Esophagus squamous epithelium (tissue), 5 donors: ENCODE data around the gene MYLK2. TPM values are rescaled to one million over a fixed set of nuclear protein-coding genes. Genes with fewer than 3 reads are reported as not detected.

Experiments used
- DNase-seq: peaks from one replicate; lab custom pipeline; 2025; lab: John Stamatoyannopoulos, UW
- H3K27ac ChIP-seq, 4 donors: fragments of 200-600 bp; sonication (generic); one replicate each; pipeline ENCODE4 v1.5.1; 2016 to 2019; ENCODE audit warnings: mild to moderate bottlenecking in 1 of 4
- H3K27me3 ChIP-seq, 4 donors: fragments of 200-600 bp; sonication (generic); 1 replicate in 3 of 4; 2 replicates in 1 of 4; pipeline versions ENCODE4 v1.5.1 to v1.6.0; 2017 to 2021; ENCODE audit warnings: antibody characterized with exemption in 1 of 4
- H3K36me3 ChIP-seq, 3 donors: fragments of 200-600 bp; sonication (generic); one replicate each; pipeline ENCODE4 v1.5.1; 2016 to 2019
- H3K4me1 ChIP-seq, 3 donors: fragments of 200-600 bp; sonication (generic); one replicate each; pipeline ENCODE4 v1.5.1; 2017 to 2019
- H3K4me3 ChIP-seq, 4 donors: fragments of 200-600 bp; sonication (generic); 1 replicate in 3 of 4; 2 replicates in 1 of 4; pipeline ENCODE4 v1.5.1; 2016 to 2019; ENCODE audit warnings: mild to moderate bottlenecking in 2 of 4, moderate library complexity in 1 of 4
- H3K9me3 ChIP-seq, 3 donors: fragments of 200-600 bp; sonication (generic); one replicate each; pipeline ENCODE4 v1.5.1; 2016 to 2019
- POLR2A ChIP-seq, 4 donors: fragments of 450-650 bp; IDR thresholded peaks; one replicate each; pipeline ENCODE4 v1.6.1; 2017; ENCODE audit warnings: antibody characterized with exemption in 4 of 4, mild to moderate bottlenecking in 4 of 4, moderate library complexity in 3 of 4
- WGBS, 2 donors: methylation state at CpG; one replicate each; pipeline ENCODE4 v1.1.5; 2018; 5-methylcytosine and 5-hydroxymethylcytosine counted together
- intact Hi-C: fragments of 100-400 bp; cut with DNase I; formaldehyde crosslinking; loops from one replicate; pipeline ENCODE4 v1.15.0; 2022
- total RNA-seq, 4 donors: library from RNA; depleted of rRNA; stranded (reverse); fragments of >200 nt; gene quantifications; one replicate each; pipeline ENCODE4 v1.1.0, GENCODE V29; 2016
- TF ChIP-seq, protein P1 (sequence below), 6 experiments: fragments of 450-650 bp in 4 of 6; fragments of 200-600 bp in 2 of 6; sonication (generic) in 2 of 6; IDR thresholded peaks; one replicate each; pipeline ENCODE4 v1.5.1; 2016 to 2019; ENCODE audit warnings: antibody characterized with exemption in 6 of 6, mild to moderate bottlenecking in 4 of 6, moderate library complexity in 4 of 6
- donor health status: DM: yes; HTN: yes; CAD: no.

Gene MYLK2
- total RNA-seq, 4 donors from 2014 or later = 0.38 TPM; not detected in 3

DNA sequence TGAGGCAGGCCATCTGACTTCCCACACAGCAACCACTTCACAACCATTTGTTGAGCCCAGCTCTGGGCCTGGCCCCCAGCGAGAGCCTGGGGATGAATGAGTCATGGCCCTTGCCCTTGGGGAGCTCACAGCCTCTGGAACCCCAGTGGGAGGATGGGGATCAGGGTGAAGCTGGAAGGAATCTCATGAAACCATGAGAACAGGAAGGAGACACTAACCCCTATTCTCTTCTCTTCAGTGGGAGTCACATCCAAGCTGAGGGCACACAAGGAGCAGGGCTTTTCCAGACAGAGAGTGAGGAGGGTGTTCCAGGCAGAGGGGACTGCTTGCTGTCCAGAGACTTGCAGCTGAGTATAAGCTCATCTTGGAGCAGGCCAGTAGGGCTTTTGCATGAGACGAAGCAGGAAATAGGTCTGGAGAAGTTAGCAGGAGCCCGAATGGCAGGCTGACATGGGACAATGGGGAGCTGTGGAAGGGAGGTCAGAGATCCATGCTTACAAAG lies 18.8 kb downstream of the MYLK2 start:
- no peak for DNase-seq
- no peaks in the 10 kb centered on the region for H3K36me3 ChIP-seq
- H3K27me3 ChIP-seq = peaks cover 0 to 27% (median 0%) of the 10 kb centered on the region in 4 donors
- no peak for TF ChIP-seq POLR2A (IDR thresholded peaks at IDR 0.05)
- TF ChIP-seq, protein P1, sequence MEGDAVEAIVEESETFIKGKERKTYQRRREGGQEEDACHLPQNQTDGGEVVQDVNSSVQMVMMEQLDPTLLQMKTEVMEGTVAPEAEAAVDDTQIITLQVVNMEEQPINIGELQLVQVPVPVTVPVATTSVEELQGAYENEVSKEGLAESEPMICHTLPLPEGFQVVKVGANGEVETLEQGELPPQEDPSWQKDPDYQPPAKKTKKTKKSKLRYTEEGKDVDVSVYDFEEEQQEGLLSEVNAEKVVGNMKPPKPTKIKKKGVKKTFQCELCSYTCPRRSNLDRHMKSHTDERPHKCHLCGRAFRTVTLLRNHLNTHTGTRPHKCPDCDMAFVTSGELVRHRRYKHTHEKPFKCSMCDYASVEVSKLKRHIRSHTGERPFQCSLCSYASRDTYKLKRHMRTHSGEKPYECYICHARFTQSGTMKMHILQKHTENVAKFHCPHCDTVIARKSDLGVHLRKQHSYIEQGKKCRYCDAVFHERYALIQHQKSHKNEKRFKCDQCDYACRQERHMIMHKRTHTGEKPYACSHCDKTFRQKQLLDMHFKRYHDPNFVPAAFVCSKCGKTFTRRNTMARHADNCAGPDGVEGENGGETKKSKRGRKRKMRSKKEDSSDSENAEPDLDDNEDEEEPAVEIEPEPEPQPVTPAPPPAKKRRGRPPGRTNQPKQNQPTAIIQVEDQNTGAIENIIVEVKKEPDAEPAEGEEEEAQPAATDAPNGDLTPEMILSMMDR (IDR thresholded peaks at IDR 0.05) = no peak
- peaks cover 3 to 37% (median 19%) of the 10 kb centered on the region in 3 donors for H3K4me1 ChIP-seq
- 20 to 71% methylated on average over 1 to 2 of the region's 3 CpGs for WGBS, 2 donors
- H3K4me3 ChIP-seq = no peak overlapping the region
- no peak overlapping the region for H3K27ac ChIP-seq
- H3K9me3 ChIP-seq = no peaks in the 10 kb centered on the region
- intact Hi-C loops = no loop called here

DNA sequence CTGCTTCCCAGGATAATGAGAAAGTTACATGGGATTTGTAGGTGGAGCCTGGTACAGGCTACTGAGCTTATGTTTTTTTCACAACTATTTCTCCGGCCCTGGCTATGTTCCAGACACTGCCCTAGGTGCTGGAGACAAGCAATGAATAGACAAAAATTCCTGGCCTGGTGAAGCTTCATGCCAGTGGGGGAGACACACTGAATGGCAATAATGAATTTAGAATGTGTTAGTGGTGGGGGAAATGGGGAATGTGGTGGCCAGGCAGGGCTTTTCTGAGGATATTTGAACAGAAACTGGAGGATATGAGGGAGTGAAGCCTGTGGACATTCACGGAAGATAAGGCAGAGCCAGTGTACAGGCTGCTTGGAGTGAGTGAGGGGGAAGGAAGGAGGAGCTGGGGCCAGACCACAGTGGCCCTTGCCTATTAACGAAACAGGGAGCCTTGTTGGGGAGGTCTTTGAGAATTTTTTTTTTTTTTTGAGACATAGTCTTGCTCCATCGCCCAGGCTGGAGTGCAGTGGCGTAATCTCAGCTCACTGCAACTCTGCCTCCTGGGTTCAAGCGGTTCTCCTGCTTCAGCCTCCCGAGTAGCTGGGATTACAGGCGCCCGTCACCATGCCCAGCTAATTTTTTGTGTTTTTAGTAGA lies 19.6 kb downstream of the MYLK2 start:
- no peak for TF ChIP-seq POLR2A (IDR thresholded peaks at IDR 0.05)
- TF ChIP-seq, protein P1 (IDR thresholded peaks at IDR 0.05) = no peak
- no peak overlapping the region for H3K27ac ChIP-seq
- no peak overlapping the region for H3K4me3 ChIP-seq
- WGBS, 2 donors = 73 to 83% methylated on average over 9 of the region's 9 CpGs
- H3K4me1 ChIP-seq = peaks cover 3 to 44% (median 19%) of the 10 kb centered on the region in 3 donors
- intact Hi-C loops = no loop called here
- no peak for DNase-seq
- peaks cover 0 to 24% (median 0%) of the 10 kb centered on the region in 4 donors for H3K27me3 ChIP-seq
- no peaks in the 10 kb centered on the region for H3K9me3 ChIP-seq
- no peaks in the 10 kb centered on the region for H3K36me3 ChIP-seq

- no peak overlapping the region for H3K4me3 ChIP-seq
- intact Hi-C loops = no loop called here
- H3K9me3 ChIP-seq = no peaks in the 10 kb centered on the region
- no peaks in the 10 kb centered on the region for H3K36me3 ChIP-seq
- TF ChIP-seq, protein P1 (IDR thresholded peaks at IDR 0.05) = no peak
- no peak for TF ChIP-seq POLR2A (IDR thresholded peaks at IDR 0.05)
- H3K4me1 ChIP-seq = peaks cover 3 to 46% (median 19%) of the 10 kb centered on the region in 3 donors
- DNase-seq = no peak
- H3K27me3 ChIP-seq = peaks cover 0 to 27% (median 0%) of the 10 kb centered on the region in 4 donors
- no peak overlapping the region for H3K27ac ChIP-seq
- WGBS, 2 donors = 71 to 83% methylated on average over 5 of the region's 5 CpGs
Observed at GRCh38 chr20:31839782-31840487, 20.8 kb downstream of the MYLK2 start.

GRCh38 chr20:31840906-31841816 lies 22.0 kb downstream of the MYLK2 start:
- TF ChIP-seq, protein P1 (IDR thresholded peaks at IDR 0.05) = no peak
- no peak for TF ChIP-seq POLR2A (IDR thresholded peaks at IDR 0.05)
- Histone ChIP-seq H3K4me3 (no peak overlapping the region), H3K9me3 (no peaks in the 10 kb centered on the region), H3K4me1 (peaks cover 10 to 47% (median 12%) of the 10 kb centered on the region in 3 donors), H3K36me3 (no peaks in the 10 kb centered on the region), H3K27me3 (peaks cover 0 to 34% (median 0%) of the 10 kb centered on the region in 4 donors), H3K27ac (peak overlapping the region in 2 of 4 donors; percentile 55 to 61)
- intact Hi-C loops = no loop called here
- 62 to 71% methylated on average over 9 to 13 of the region's 15 CpGs for WGBS, 2 donors
- no peak for DNase-seq
